Measurements from ENCODE around the gene GRID2IP.

GRID2IP gene

DNA sequence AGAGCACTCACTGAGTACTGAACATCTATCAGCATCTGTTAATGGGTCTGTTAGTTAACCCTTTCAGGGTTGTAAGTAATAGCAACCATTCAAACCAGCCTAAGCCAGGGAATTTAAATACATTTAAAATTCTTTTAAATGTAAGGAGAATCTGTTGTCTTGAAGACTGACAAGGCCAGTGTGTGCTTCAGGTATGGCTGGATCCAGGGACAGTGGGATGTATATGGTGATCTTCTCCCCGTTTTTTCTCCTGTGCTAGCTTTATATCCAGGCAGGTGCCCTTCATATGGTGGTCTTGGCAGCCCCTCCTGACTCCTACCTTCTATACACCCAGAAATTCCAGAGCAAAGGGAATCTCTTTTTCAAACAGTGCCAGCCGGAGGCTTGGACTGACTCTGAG is 56.9 kb downstream of the GRID2IP start:
- TF ChIP-seq, protein P1, sequence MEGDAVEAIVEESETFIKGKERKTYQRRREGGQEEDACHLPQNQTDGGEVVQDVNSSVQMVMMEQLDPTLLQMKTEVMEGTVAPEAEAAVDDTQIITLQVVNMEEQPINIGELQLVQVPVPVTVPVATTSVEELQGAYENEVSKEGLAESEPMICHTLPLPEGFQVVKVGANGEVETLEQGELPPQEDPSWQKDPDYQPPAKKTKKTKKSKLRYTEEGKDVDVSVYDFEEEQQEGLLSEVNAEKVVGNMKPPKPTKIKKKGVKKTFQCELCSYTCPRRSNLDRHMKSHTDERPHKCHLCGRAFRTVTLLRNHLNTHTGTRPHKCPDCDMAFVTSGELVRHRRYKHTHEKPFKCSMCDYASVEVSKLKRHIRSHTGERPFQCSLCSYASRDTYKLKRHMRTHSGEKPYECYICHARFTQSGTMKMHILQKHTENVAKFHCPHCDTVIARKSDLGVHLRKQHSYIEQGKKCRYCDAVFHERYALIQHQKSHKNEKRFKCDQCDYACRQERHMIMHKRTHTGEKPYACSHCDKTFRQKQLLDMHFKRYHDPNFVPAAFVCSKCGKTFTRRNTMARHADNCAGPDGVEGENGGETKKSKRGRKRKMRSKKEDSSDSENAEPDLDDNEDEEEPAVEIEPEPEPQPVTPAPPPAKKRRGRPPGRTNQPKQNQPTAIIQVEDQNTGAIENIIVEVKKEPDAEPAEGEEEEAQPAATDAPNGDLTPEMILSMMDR (IDR thresholded peaks at IDR 0.05; ENCODE audit: poor library complexity, severe bottlenecking): no peak
- H3K27ac ChIP-seq (ENCODE audit: poor library complexity, severe bottlenecking): no peak overlapping the region
- H3K36me3 ChIP-seq (ENCODE audit: low read depth): no peaks in the 10 kb centered on the region
- no peak overlapping the region for H3K4me3 ChIP-seq (ENCODE audit: severe bottlenecking)
- H3K9me3 ChIP-seq (ENCODE audit: severe bottlenecking): peaks cover 3% of the 10 kb centered on the region
- DNase-seq (ENCODE audit: low spot score): no peak
- ATAC-seq (ENCODE audit: low read depth): no peak
- H3K4me1 ChIP-seq (ENCODE audit: insufficient read depth, poor library complexity, severe bottlenecking): no peaks in the 10 kb centered on the region
- no peaks in the 10 kb centered on the region for H3K27me3 ChIP-seq (ENCODE audit: insufficient read depth, poor library complexity, severe bottlenecking)

DNA sequence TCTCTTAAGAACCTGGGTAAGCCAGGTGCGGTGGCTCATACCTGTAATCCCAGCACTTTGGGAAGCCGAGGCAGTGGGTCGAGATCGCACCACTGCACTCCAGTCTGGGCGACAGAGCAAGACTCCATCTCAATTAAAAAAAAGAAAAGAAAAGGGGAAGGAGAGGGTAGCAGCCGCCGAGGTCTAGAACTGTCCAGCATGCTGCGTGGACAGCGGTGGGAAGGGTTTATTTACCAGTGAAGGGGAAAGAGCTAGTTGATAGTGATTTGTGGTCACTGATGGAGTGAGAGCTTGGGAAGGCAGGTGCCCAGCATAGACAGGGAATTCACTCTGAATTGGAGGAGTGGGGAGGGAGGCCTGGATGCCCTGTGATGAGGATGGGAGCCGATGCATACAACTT is 60.1 kb downstream of the GRID2IP start:
- no peaks in the 10 kb centered on the region for H3K27me3 ChIP-seq (ENCODE audit: insufficient read depth, poor library complexity, severe bottlenecking)
- DNase-seq (ENCODE audit: low spot score): no peak
- no peaks in the 10 kb centered on the region for H3K4me1 ChIP-seq (ENCODE audit: insufficient read depth, poor library complexity, severe bottlenecking)
- H3K4me3 ChIP-seq (ENCODE audit: severe bottlenecking): no peak overlapping the region
- ATAC-seq (ENCODE audit: low read depth): no peak
- peaks cover 3% of the 10 kb centered on the region for H3K9me3 ChIP-seq (ENCODE audit: severe bottlenecking)
- TF ChIP-seq, protein P1 (IDR thresholded peaks at IDR 0.05; ENCODE audit: poor library complexity, severe bottlenecking): no peak
- H3K27ac ChIP-seq (ENCODE audit: poor library complexity, severe bottlenecking): no peak overlapping the region
- no peaks in the 10 kb centered on the region for H3K36me3 ChIP-seq (ENCODE audit: low read depth)

DNA sequence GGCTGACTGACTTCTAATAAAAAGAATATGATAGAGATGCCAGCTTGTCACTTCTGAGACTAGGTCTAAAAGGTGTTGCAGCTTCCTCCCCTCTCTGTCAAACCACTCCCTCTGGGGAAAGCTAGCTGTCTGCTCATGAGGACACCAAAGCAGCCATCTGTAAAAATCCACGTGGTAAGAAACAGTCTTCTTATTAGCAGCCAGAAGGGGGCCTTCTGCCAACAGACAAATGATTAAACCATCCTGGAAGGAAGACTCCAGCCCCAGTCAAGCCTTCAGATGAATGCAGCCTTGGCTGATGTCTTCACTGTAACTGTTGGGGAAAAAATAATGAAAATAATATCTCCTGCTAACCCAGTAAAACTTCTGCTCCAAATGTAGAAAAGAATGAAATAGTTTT is 61.6 kb downstream of the GRID2IP start:
- TF ChIP-seq, protein P1 (IDR thresholded peaks at IDR 0.05; ENCODE audit: poor library complexity, severe bottlenecking): no peak
- no peaks in the 10 kb centered on the region for H3K27me3 ChIP-seq (ENCODE audit: insufficient read depth, poor library complexity, severe bottlenecking)
- DNase-seq (ENCODE audit: low spot score): no peak

DNA sequence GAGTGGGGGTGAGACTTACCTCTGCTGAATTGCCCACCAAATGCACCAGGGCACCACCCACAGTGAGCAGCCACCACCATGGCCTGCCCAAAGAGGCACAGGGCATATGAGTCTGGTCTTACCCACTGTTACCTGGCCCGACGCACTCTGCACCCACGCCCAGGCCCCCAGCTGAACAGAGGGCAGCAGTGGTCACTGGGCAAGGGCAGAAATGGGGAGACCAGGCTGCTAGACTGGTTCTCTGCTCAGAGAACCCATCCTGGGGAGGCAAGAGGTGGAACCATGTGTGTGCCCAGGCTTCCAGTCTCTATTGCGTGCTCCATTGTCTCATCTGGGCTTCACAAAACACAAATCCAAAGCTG is 64.1 kb downstream of the GRID2IP start:
- Histone ChIP-seq H3K27ac (ENCODE audit: poor library complexity, severe bottlenecking) (no peak overlapping the region), H3K9me3 (ENCODE audit: severe bottlenecking) (peaks cover 3% of the 10 kb centered on the region), H3K4me3 (ENCODE audit: severe bottlenecking) (no peak overlapping the region), H3K36me3 (ENCODE audit: low read depth) (peaks cover 8% of the 10 kb centered on the region), H3K4me1 (ENCODE audit: insufficient read depth, poor library complexity, severe bottlenecking) (no peaks in the 10 kb centered on the region), H3K27me3 (ENCODE audit: insufficient read depth, poor library complexity, severe bottlenecking) (no peaks in the 10 kb centered on the region)
- TF ChIP-seq, protein P1 (IDR thresholded peaks at IDR 0.05; ENCODE audit: poor library complexity, severe bottlenecking): no peak
- DNase-seq (ENCODE audit: low spot score) (no peak), ATAC-seq (ENCODE audit: low read depth) (no peak)

More for the DNA sequence above, 61.6 kb downstream of the GRID2IP start:
- Histone ChIP-seq H3K4me3 (ENCODE audit: severe bottlenecking) (no peak overlapping the region), H3K9me3 (ENCODE audit: severe bottlenecking) (peaks cover 3% of the 10 kb centered on the region), H3K27ac (ENCODE audit: poor library complexity, severe bottlenecking) (no peak overlapping the region), H3K36me3 (ENCODE audit: low read depth) (no peaks in the 10 kb centered on the region), H3K4me1 (ENCODE audit: insufficient read depth, poor library complexity, severe bottlenecking) (no peaks in the 10 kb centered on the region)
- no peak for ATAC-seq (ENCODE audit: low read depth)

DNA sequence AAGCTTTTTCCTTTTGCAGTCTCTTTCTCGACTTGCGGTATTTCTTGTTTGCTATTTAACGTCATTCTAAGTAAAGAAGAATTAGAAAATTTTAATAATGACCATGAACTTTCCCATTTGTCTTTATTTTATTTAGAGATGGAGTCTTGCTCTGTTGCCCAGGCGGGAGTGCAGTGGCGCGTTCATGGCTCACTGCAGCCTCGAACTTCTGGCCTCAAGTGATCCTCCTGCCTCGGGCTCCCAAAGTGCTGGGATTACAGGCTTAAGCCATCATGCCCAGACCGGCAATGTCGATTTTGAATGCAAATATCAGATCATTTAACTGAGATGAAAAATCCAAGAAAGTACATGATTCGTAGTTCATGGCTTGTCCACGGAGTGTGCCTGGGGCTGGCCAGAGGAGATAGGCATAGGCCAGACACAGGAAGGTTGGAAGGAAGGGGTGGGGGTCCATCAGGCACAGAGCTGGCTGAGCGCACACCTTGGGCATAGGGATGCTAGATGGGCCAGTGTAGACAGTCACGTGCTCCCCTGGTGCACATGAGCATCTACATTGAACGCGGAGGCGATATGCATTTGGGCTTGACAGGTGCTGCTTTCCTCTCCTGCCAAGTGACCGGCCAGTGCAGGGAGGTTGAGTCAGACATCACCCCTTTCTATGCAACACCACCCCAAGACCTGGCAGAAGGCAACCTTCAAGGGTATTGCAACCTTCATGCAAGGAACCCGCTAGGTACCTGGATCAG is 64.7 kb downstream of the GRID2IP start:
- ATAC-seq (ENCODE audit: low read depth): no peak

More for the DNA sequence above, 64.7 kb downstream of the GRID2IP start:
- peak; percentile 8 for DNase-seq (ENCODE audit: low spot score)
- H3K27ac ChIP-seq (ENCODE audit: poor library complexity, severe bottlenecking): no peak overlapping the region
- no peak overlapping the region for H3K4me3 ChIP-seq (ENCODE audit: severe bottlenecking)
- H3K36me3 ChIP-seq (ENCODE audit: low read depth): peaks cover 14% of the 10 kb centered on the region
- no peaks in the 10 kb centered on the region for H3K27me3 ChIP-seq (ENCODE audit: insufficient read depth, poor library complexity, severe bottlenecking)
- H3K4me1 ChIP-seq (ENCODE audit: insufficient read depth, poor library complexity, severe bottlenecking): no peaks in the 10 kb centered on the region
- H3K9me3 ChIP-seq (ENCODE audit: severe bottlenecking): peaks cover 3% of the 10 kb centered on the region
- TF ChIP-seq, protein P1 (IDR thresholded peaks at IDR 0.05; ENCODE audit: poor library complexity, severe bottlenecking): no peak

Measured in RWPE2 (cell line).